Measurements from ENCODE around the gene PTPN3.

PTPN3 gene

DNA sequence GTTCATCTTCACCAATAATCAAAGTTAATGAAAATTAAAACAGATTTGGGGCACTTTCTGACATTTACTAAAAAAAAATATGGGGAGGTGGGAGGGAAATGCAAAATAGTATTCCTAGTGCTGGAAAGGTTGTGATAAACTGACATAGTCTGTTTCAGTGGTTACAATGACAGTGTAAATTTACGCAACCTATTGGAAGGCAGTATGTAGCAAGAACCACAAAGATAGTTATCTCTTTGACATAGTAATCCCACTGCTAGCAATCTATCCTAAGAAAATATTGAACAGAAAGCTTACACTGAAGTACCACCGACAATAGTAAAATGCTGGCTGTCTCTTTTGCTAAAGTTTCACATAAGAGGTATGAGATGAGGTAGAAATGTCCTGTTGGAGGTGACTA lies 162.2 kb downstream of the PTPN3 start:
- TF ChIP-seq SIN3A (IDR thresholded peaks at IDR 0.05; ENCODE audit: borderline replicate concordance, insufficient read depth, low read length) (no peak), POLR2AphosphoS5 (IDR thresholded peaks at IDR 0.05; ENCODE audit: low read depth, low read length) (no peak), FOXP2 (optimal IDR thresholded peaks at IDR 0.05; ENCODE audit: borderline replicate concordance, extremely low read depth, extremely low read length, insufficient read depth) (no peak), TAF1 (IDR thresholded peaks at IDR 0.05; ENCODE audit: borderline replicate concordance, insufficient read depth, low read length) (no peak)
- TF ChIP-seq, protein P1, sequence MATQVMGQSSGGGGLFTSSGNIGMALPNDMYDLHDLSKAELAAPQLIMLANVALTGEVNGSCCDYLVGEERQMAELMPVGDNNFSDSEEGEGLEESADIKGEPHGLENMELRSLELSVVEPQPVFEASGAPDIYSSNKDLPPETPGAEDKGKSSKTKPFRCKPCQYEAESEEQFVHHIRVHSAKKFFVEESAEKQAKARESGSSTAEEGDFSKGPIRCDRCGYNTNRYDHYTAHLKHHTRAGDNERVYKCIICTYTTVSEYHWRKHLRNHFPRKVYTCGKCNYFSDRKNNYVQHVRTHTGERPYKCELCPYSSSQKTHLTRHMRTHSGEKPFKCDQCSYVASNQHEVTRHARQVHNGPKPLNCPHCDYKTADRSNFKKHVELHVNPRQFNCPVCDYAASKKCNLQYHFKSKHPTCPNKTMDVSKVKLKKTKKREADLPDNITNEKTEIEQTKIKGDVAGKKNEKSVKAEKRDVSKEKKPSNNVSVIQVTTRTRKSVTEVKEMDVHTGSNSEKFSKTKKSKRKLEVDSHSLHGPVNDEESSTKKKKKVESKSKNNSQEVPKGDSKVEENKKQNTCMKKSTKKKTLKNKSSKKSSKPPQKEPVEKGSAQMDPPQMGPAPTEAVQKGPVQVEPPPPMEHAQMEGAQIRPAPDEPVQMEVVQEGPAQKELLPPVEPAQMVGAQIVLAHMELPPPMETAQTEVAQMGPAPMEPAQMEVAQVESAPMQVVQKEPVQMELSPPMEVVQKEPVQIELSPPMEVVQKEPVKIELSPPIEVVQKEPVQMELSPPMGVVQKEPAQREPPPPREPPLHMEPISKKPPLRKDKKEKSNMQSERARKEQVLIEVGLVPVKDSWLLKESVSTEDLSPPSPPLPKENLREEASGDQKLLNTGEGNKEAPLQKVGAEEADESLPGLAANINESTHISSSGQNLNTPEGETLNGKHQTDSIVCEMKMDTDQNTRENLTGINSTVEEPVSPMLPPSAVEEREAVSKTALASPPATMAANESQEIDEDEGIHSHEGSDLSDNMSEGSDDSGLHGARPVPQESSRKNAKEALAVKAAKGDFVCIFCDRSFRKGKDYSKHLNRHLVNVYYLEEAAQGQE (IDR thresholded peaks at IDR 0.05; ENCODE audit: insufficient read depth in 1 of 2, low read depth in 2 of 2, low read length in 2 of 2) = no peak

DNA sequence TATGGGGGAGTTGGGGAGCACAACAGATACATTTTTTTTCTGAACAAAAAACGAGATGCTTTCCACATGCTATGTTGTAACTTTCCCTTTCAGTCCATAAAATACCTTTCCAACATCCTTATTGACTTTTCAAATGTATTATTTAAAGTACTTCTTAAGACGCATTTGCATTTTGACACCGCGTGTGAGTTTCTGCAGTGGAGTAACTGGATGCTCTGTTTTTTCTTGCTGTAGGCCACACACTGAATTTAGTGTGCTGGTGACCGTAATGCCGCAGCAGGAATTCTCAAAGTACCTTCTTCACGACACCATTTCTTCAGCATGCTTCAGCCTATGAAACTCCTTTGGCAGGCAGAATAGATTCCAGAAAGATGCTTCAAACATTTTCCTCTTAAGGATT lies 163.0 kb downstream of the PTPN3 start:
- TF ChIP-seq TAF1 (IDR thresholded peaks at IDR 0.05; ENCODE audit: borderline replicate concordance, insufficient read depth, low read length) (no peak), FOXP2 (optimal IDR thresholded peaks at IDR 0.05; ENCODE audit: borderline replicate concordance, extremely low read depth, extremely low read length, insufficient read depth) (no peak), SIN3A (IDR thresholded peaks at IDR 0.05; ENCODE audit: borderline replicate concordance, insufficient read depth, low read length) (no peak), POLR2AphosphoS5 (IDR thresholded peaks at IDR 0.05; ENCODE audit: low read depth, low read length) (no peak)
- TF ChIP-seq, protein P1 (IDR thresholded peaks at IDR 0.05; ENCODE audit: insufficient read depth in 1 of 2, low read depth in 2 of 2, low read length in 2 of 2) = no peak

DNA sequence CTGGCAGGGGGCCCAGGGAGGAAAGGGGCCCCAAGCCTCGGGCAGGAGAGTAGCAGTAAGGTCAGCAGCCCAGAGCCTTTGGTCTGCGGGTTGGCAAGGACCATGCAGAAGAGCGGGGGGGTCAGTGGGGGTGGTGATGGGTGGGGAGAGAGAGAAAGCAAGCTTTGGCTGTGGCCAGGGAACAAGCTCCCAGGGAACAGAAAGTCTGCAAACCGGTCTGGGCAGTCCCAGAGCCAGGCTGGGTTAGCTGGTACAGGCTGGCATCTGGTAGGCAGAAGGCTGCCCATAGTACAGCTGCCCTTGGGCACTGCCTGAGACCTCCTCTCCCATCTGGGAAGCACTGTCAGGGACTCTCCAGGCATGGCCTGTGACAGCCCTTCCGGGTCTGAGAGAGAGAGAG lies 166.8 kb downstream of the PTPN3 start:
- TF ChIP-seq POLR2AphosphoS5 (IDR thresholded peaks at IDR 0.05; ENCODE audit: low read depth, low read length) = no peak
- no peak for TF ChIP-seq FOXP2 (optimal IDR thresholded peaks at IDR 0.05; ENCODE audit: borderline replicate concordance, extremely low read depth, extremely low read length, insufficient read depth)
- TF ChIP-seq, protein P1 (IDR thresholded peaks at IDR 0.05; ENCODE audit: insufficient read depth in 1 of 2, low read depth in 2 of 2, low read length in 2 of 2) = no peak
- TF ChIP-seq TAF1 (IDR thresholded peaks at IDR 0.05; ENCODE audit: borderline replicate concordance, insufficient read depth, low read length) = no peak
- no peak for TF ChIP-seq SIN3A (IDR thresholded peaks at IDR 0.05; ENCODE audit: borderline replicate concordance, insufficient read depth, low read length)

DNA sequence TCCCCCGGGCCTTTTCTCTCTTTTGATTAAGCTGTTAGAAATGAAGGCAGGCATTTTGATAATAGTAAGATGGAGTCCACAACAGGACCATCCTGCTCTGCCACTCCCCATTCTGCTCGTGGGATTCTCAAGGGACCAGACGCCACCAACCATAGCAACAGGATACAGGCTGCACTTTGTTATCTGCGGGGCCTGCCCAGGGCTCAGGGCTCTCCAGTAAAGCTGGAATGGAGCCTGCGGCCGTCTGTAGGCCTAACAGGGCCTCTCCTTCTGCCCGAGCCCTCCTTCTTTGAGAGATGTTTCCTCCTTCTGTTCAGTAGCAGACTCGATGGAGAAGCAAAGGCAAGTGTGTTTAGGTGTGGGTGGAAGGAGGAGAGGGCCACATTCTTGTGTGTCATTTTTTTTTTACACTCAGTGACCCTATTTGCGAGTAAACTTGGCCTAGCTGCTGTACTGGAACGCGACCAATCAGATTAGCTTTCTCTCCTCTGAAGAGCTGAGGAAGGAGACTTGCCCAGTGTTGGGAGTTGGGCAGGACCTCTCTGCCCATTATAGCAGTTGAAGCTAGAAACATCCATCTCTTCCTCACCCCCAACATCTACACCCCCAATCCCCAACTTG lies 168.4 kb downstream of the PTPN3 start:
- TF ChIP-seq SIN3A (IDR thresholded peaks at IDR 0.05; ENCODE audit: borderline replicate concordance, insufficient read depth, low read length) (no peak), POLR2AphosphoS5 (IDR thresholded peaks at IDR 0.05; ENCODE audit: low read depth, low read length) (no peak), TAF1 (IDR thresholded peaks at IDR 0.05; ENCODE audit: borderline replicate concordance, insufficient read depth, low read length) (no peak), FOXP2 (optimal IDR thresholded peaks at IDR 0.05; ENCODE audit: borderline replicate concordance, extremely low read depth, extremely low read length, insufficient read depth) (no peak)
- TF ChIP-seq, protein P1 (IDR thresholded peaks at IDR 0.05; ENCODE audit: insufficient read depth in 1 of 2, low read depth in 2 of 2, low read length in 2 of 2) = no peak
